Stimulated activated CD4-positive, alpha-beta T cell treated with anti-CD3 and anti-CD28 coated beads, TNF-alpha, amount 100 ng/mL, for 1 hour (primary cell): Measurements from ENCODE around the gene CEP72.
"Not testable (repeated sequence)": the region's sequence is repeated elsewhere in the genome, so short reads cannot be mapped to it uniquely, and the experiment has no call there.

Source experiments
- DNase-seq, 3 donors: peaks; one replicate each; pipeline ENCODE4 v3.0.0-alpha.2; 2020; ENCODE audit warnings: low read depth in 3 of 3, low spot score in 1 of 3

CEP72 gene

DNA sequence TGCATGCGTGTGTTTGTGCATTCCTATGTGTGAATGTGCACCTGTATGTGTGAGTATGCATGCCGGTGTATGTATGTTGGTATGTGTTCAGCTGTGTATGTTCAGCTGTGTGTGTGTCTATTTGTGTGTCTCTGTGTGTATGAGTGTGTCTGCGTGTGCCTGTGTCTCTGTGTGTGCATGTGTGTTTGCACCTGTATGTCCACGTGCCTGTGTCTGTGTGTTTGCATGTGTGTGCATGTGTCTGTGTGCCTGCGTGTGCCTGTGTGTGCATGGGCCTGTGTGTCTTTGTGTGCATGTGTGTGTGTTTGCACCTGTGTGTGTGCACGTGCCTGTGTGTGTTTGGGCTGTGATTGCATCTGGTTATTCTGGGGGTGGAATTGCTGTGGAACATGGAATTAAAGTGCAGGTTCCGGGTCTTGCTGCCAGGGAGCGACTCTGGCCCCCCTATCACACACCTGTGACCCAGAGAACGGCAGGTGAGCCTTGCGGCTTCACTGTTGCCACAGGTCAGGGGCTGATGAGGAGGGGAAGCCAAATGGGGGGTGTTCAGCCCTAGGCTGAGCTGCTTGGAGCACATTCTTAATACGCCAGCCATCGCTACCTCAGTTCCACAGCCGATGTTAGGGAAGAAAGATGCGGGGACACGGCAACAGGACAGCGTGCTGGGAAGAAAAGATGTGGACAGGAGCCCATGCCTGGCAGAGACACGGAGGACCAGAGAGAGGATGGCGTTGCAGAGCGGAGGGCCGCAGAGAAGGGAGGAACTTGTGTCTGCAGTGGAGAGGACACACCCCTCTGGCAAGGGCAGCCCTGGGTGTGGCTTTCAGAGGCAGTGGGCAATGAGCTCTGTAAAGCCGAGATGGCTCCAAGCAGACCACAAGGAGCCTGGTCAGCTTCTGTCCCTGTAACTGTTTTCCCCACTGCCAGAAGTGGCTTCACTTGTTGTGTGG, 84.9 kb downstream of the CEP72 start:
- not testable (repeated sequence) for DNase-seq
